Neural progenitor cell (in vitro differentiated cells): ENCODE measurements around the gene PDLIM5.

Experiments
- EZH2 ChIP-seq: fragments of 200-600 bp; sonication (generic); IDR thresholded peaks from 2 replicates; pipeline ENCODE4 v1.6.1; 2017; ENCODE audit warnings: antibody characterized with exemption, mild to moderate bottlenecking, moderate library complexity
- EZH2phosphoT487 ChIP-seq: fragments of 200-600 bp; sonication (generic); IDR thresholded peaks from 2 replicates; pipeline ENCODE4 v1.6.1; 2017; ENCODE audit warnings: antibody characterized with exemption
- TF ChIP-seq, protein P1 (sequence below): fragments of 200-600 bp; sonication (generic); IDR thresholded peaks from 2 replicates; pipeline ENCODE4 v1.5.1; 2017; ENCODE audit warnings: antibody characterized with exemption, mild to moderate bottlenecking

DNA sequence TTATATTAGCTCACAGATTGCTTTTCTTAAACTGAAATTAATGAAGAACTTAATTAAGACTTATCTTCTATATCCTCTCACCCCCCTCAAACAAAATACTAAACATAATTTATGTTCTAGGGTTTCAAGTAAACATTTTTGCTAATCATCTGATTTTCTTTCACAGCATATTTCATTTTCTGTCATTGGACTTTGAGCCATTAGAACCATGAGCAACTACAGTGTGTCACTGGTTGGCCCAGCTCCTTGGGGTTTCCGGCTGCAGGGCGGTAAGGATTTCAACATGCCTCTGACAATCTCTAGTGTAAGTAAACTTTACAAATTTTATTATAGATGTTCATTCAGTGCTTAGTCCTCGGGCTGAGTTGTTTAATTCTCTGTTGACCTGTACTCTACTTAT, 3.3 kb downstream of the PDLIM5 start:
- TF ChIP-seq, protein P1, sequence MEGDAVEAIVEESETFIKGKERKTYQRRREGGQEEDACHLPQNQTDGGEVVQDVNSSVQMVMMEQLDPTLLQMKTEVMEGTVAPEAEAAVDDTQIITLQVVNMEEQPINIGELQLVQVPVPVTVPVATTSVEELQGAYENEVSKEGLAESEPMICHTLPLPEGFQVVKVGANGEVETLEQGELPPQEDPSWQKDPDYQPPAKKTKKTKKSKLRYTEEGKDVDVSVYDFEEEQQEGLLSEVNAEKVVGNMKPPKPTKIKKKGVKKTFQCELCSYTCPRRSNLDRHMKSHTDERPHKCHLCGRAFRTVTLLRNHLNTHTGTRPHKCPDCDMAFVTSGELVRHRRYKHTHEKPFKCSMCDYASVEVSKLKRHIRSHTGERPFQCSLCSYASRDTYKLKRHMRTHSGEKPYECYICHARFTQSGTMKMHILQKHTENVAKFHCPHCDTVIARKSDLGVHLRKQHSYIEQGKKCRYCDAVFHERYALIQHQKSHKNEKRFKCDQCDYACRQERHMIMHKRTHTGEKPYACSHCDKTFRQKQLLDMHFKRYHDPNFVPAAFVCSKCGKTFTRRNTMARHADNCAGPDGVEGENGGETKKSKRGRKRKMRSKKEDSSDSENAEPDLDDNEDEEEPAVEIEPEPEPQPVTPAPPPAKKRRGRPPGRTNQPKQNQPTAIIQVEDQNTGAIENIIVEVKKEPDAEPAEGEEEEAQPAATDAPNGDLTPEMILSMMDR = no peak
- TF ChIP-seq EZH2 = no peak
- TF ChIP-seq EZH2phosphoT487 = no peak
